Muscle of back (tissue), 11 donors: ENCODE data around the gene CD109. TPM values are rescaled to one million over a fixed set of nuclear protein-coding genes. Genes with fewer than 3 reads are reported as not detected.
A peak's percentile ranks its signal among the peaks of the same experiment; 100 is the strongest.
"Not testable (repeated sequence)": the region's sequence is repeated elsewhere in the genome, so short reads cannot be mapped to it uniquely, and the experiment has no call there.

ENCODE experiments used
- DNase-seq, 3 donors: peaks; one replicate each; pipeline versions ENCODE4 v3.0.0 to v3.0.0-alpha.2; 2013
- polyA plus RNA-seq, 10 donors: library from polyadenylated mRNA; unstranded; fragments of 120-200 nt; gene quantifications; one replicate each; pipeline ENCODE4 v1.2.1, GENCODE V29; 2013; ENCODE audit not compliant: insufficient read length in 10 of 10

CD109 gene
- polyA plus RNA-seq, 10 donors: 15.5 to 26.8 (median 18.0) TPM

GRCh38 chr6:73782911-73783310 is 86.9 kb downstream of the CD109 start:
- DNase-seq: no peak

DNA sequence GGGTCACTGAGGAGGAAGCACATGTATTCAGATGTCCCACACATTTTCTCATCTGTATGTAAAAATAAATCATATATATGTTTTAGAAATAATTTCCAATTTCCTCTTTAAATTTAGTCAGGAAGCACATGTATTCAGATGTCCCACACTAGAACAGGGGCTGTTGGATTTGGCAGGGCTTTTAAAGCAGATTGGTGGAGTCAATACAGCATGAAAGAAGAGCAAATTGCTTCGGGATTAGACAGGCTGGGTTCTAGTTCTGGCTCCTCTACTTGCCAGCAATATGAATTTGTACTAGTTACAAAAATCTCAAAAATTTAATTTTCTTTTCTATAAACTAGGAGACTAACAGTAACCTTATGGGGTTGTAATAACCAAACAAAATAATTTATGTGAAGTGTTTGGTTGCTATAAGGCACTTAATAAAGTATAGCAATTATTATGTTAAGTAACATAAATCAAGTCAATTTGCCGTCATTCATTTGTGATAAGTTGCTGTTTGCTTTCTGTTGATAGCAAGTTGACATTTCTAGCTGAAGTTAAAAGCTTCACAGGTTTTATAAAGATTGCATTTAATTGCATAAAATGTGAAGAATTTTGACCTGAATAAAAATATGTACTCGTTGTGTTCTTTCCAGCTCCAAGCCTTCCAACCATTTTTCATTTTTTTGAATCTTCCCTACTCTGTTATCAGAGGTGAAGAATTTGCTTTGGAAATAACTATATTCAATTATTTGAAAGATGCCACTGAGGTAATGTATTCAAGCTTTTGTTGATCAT is 88.9 kb downstream of the CD109 start:
- DNase-seq: no peak

GRCh38 chr6:73790574-73790973 is 94.6 kb downstream of the CD109 start:
- no peak for DNase-seq

DNA sequence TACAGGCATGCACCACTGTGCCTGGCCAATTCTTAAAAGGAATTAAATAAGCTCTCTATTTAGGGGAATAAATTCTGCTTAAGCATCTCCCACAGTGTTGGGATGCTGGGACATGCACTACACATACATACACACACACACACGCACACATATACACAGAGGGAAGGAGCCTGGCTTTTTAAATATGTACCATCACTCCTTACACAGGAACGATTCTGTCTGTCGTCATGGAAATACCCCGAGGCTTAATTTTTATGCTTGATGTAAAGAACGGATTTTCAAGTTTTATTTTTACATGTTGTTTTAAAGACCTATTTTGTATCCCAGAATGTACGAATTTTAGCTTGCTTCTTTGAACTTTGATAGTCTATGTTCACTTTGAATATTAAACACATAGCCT is 95.3 kb downstream of the CD109 start:
- no peak for DNase-seq

- no peak for DNase-seq
Observed at GRCh38 chr6:73792738-73793137, 96.7 kb downstream of the CD109 start.

- DNase-seq: no peak
Observed at GRCh38 chr6:73796881-73797280, 100.9 kb downstream of the CD109 start.

GRCh38 chr6:73797861-73798260 is 101.9 kb downstream of the CD109 start:
- DNase-seq: no peak

- DNase-seq: peak; percentile 67 to 82 (median 67)
Observed at GRCh38 chr6:73798592-73798991, 102.6 kb downstream of the CD109 start.

DNA sequence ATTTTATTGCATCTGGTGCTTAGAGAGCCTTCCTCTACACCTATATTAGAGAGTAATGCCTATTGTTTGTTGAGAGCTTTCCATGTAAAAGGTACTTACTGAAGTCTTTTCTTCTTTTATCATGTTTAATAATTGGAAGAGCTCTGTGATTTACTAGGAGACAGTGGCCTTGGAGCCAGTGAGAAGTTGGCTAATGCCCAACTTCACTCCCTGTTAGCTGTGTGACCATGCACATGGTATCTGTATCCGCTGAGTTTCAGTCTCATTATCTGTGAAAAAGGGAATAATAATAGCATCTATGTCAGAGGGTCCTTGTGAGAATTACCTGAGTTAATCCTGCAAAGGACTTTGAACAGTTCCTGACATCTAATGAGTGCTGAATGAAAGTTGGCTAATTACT is 105.0 kb downstream of the CD109 start:
- no peak for DNase-seq

DNA sequence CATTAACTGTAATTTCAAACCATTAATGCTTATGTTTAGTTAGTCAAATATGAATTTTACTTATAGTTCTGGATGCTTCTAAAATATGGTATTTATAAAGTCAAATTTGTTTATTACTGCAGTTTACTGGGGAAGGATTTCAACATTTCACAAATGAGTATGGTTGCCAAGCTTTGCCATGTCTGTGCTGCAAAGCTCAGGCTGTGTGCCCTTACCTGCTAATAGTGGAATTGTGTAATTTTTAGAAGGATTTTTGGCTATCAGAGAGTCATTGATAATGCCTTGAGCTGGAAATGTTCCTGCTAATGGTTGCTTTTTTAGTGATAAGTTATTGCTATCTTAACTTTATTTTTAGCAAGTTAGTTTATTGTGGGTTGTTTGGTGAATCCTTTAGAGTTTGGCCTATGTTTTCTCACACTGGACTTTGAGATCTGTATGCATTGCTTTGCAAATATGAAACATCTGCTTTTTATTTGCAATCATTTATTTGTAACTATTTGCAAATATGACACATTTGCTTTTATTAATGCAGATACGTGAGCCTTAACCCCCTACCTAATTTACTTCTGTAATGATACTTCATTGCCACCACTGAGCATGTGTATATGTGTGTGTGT is 105.8 kb downstream of the CD109 start:
- DNase-seq: no peak

GRCh38 chr6:73802366-73802765 is 106.4 kb downstream of the CD109 start:
- no peak for DNase-seq

- peak in 1 of 3 donors; percentile 86 for DNase-seq
Observed at GRCh38 chr6:73803562-73804241, 107.7 kb downstream of the CD109 start.

GRCh38 chr6:73805221-73805620 is 109.2 kb downstream of the CD109 start:
- DNase-seq: not testable (repeated sequence)

DNA sequence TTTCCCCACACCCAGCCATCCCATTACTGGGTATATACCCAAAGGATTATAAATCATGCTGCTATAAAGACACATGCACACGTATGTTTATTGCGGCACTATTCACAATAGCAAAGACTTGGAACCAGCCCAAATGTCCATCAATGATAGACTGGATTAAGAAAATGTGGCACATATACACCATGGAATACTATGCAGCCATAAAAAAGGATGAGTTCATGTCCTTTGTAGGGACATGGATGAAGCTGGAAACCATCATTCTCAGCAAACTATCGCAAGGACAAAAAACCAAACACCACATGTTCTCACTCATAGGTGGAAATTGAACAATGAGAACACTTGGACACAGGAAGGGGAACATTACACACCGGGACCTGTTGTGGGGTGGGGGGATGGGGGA is 110.0 kb downstream of the CD109 start:
- not testable (repeated sequence) for DNase-seq

DNA sequence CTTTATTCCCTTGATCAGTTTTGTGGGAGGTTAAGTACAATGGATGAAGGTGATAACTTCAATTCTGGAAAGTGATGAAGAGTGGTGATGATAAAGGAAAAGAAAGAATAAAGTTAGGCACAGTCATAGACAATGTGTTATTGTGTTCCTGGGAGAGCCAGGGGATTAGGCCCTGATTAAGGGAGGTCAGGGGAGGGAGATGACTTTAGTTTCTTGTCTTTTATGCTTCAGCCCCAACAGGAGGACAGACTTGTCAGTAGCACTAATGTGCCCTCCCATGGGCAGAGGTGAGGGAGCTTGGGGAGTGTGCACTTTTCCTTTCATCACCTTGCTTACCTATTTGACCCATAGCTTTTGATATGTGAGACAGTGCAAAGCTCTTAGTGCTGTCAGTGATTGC is 115.7 kb downstream of the CD109 start:
- DNase-seq: no peak

DNA sequence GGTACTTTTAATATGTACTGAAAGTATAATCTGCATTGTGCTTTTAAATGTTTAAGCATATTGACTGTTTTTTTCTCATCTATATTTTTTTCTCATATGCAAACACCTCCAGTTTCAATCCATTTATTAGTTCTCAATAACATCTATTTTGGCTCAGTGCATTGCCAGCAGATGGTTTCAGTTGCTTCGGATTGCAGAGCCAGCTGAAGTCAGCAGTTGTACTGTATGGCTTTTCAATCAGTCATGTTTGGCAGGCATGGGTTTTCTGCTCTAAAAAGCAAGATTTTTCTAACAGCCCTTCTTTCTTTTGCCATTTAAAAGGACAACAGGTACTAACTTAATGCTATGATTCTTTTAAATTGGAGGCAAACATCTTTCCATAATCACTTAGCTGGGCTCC is 121.2 kb downstream of the CD109 start:
- peak in 2 of 3 donors; percentile 44 to 67 for DNase-seq

DNA sequence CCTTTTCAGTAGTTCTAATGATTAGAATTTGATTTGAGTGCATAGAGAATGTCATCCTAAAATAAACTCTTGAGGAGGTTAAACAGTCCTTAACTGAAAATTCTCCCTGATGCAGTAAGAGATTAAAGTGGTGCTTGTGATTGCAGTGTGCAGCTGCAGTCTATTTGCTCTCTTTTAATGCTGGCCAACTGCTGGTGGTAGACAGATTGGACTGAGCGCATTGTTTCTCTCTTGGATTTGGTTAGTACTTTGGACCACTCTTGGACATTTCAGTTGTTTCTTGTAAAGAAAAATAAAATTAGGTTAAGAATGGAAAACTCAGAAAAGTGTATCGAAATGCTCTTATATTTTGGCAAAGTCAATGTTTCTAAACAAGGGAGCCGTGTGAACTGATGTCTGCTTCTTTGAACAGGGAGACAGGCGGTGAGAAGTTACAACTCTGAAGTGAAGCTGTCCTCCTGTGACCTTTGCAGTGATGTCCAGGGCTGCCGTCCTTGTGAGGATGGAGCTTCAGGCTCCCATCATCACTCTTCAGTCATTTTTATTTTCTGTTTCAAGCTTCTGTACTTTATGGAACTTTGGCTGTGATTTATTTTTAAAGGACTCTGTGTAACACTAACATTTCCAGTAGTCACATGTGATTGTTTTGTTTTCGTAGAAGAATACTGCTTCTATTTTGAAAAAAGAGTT is 127.2 kb downstream of the CD109 start:
- peak in 1 of 3 donors; percentile 44 for DNase-seq

DNA sequence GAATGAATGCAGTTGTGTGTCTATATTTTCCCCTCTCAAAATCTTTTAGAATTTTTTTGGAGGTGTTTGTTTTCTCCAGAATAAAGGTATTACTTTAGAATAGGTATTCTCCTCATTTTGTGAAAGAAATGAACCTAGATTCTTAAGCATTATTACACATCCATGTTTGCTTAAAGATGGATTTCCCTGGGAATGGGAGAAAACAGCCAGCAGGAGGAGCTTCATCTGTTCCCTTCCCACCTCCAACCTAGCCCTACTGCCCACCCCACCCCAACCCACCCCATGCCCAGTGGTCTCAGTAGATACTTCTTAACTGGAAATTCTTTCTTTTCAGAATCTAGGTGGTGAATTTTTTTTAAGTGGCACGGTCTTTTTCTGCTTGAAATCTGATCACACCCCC is 127.8 kb downstream of the CD109 start:
- DNase-seq: no peak

GRCh38 chr6:73826571-73826970 is 130.6 kb downstream of the CD109 start:
- no peak for DNase-seq

- DNase-seq: no peak
Observed at GRCh38 chr6:73830119-73830518, 134.1 kb downstream of the CD109 start.

DNA sequence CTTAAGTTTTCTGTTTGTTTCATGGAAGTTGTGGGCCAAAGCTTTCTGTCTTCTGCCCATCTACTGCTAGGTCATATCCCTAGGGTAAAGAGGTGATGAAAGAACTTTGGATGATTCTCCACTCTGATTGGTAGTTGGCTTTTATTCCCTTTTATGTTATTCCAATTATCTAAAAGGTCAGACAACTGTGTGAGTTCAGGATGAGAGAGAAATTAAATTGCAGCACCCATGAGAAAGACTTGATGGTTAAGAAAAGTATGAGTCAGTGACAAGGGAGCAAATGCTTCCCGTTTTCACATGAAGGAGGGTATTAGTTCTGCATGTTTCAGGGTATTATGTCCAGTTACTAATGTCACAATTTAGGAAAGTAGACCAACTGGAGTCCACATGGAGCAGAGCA is 136.3 kb downstream of the CD109 start:
- DNase-seq: peak; percentile 7 to 43 (median 27)

DNA sequence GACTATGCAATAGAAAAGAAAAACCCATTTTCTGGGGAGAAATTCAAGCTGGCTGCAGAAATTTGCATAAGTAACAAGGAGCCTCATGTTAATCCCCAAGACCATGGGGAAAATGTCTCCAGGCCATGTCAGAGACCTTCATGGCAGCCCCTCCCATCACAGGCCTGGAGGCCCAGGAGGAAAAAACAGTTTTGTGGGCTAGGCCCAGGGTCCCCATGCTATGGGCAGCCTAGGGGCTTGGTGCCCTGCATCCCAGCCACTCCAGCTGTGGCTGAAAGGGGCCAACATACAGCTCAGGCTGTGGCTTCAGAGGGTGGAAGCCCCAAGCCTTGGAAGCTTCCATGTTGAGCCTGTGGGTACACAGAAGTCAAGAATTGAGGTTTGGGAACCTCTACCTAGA is 148.7 kb downstream of the CD109 start:
- DNase-seq: not testable (repeated sequence)
